MM.1S (cell line): ENCODE results near the gene CASP10.
A peak's percentile ranks its signal among the peaks of the same experiment; 100 is the strongest.
"Not testable (repeated sequence)": the region's sequence is repeated elsewhere in the genome, so short reads cannot be mapped to it uniquely, and the experiment has no call there.

Experiments used
- DNase-seq: peaks from one replicate; pipeline ENCODE4 v3.0.0-alpha.2; 2015
- H2AFZ ChIP-seq: fragments of 300-600 bp; sonication (generic); 2 replicates; pipeline ENCODE4 v1.6.0; 2016; ENCODE audit warnings: antibody characterized with exemption, low read length
- H3F3A ChIP-seq: fragments of 300-600 bp; sonication (generic); 2 replicates; pipeline ENCODE4 v1.6.1; 2016; ENCODE audit warnings: mild to moderate bottlenecking, antibody characterized with exemption, low read length, moderate library complexity, mixed read lengths; ENCODE audit not compliant: insufficient read depth
- H3K27ac ChIP-seq: fragments of 300-600 bp; sonication (generic); 2 replicates; pipeline ENCODE4 v1.5.1; 2016; ENCODE audit warnings: mild to moderate bottlenecking, low read length
- H3K27me3 ChIP-seq: fragments of 300-600 bp; sonication (generic); replicated peaks from 2 replicates; pipeline ENCODE4 v1.6.0; 2016; ENCODE audit warnings: low read length; ENCODE audit not compliant: insufficient read depth
- H3K36me3 ChIP-seq: fragments of 300-600 bp; sonication (generic); replicated peaks from 2 replicates; pipeline ENCODE4 v1.6.1; 2016; ENCODE audit warnings: mild to moderate bottlenecking, low read length, mixed read lengths; ENCODE audit not compliant: insufficient read depth
- H3K4me1 ChIP-seq: fragments of 300-600 bp; sonication (generic); 2 replicates; pipeline ENCODE4 v1.6.1; 2016; ENCODE audit warnings: low read length, mixed read lengths
- H3K4me2 ChIP-seq: fragments of 300-600 bp; sonication (generic); 2 replicates; pipeline ENCODE4 v1.6.0; 2016; ENCODE audit warnings: low read depth, low read length
- H3K4me3 ChIP-seq: fragments of 300-600 bp; sonication (generic); 2 replicates; pipeline ENCODE4 v1.5.1; 2016; ENCODE audit warnings: low read length, mixed read lengths
- H3K79me2 ChIP-seq: fragments of 300-600 bp; sonication (generic); 2 replicates; pipeline ENCODE4 v1.6.1; 2016; ENCODE audit warnings: mixed run types, low read length, mixed read lengths
- H3K9ac ChIP-seq: fragments of 300-600 bp; sonication (generic); 2 replicates; pipeline ENCODE4 v1.6.1; 2016; ENCODE audit warnings: low read length, mixed read lengths
- H3K9me2 ChIP-seq: fragments of 300-600 bp; sonication (generic); replicated peaks from 2 replicates; pipeline ENCODE4 v1.6.1; 2016; ENCODE audit warnings: mild to moderate bottlenecking, low read length, mixed read lengths; ENCODE audit not compliant: insufficient read depth
- H3K9me3 ChIP-seq: fragments of 300-600 bp; sonication (generic); replicated peaks from 2 replicates; pipeline ENCODE4 v1.6.1; 2016; ENCODE audit warnings: mild to moderate bottlenecking, low read length, mixed read lengths; ENCODE audit not compliant: insufficient read depth
- H4K20me1 ChIP-seq: fragments of 300-600 bp; sonication (generic); 2 replicates; pipeline ENCODE4 v1.6.1; 2016; ENCODE audit warnings: mild to moderate bottlenecking, low read length, moderate library complexity, mixed read lengths; ENCODE audit not compliant: insufficient read depth
- CTCF ChIP-seq: fragments of 300-600 bp; sonication (generic); IDR thresholded peaks from 2 replicates; pipeline ENCODE4 v1.5.1; 2016; ENCODE audit warnings: antibody characterized with exemption, low read length, mixed read lengths
- EZH2 ChIP-seq: fragments of 300-600 bp; sonication (generic); optimal IDR thresholded peaks from 2 replicates; pipeline ENCODE3; 2017; ENCODE audit warnings: low read depth, mild to moderate bottlenecking, antibody characterized with exemption, low read length, mixed read lengths
- EZH2phosphoT487 ChIP-seq: fragments of 300-600 bp; sonication (generic); IDR thresholded peaks from 2 replicates; pipeline ENCODE4 v1.6.1; 2018; ENCODE audit warnings: antibody characterized with exemption, low read length

CASP10 gene

DNA sequence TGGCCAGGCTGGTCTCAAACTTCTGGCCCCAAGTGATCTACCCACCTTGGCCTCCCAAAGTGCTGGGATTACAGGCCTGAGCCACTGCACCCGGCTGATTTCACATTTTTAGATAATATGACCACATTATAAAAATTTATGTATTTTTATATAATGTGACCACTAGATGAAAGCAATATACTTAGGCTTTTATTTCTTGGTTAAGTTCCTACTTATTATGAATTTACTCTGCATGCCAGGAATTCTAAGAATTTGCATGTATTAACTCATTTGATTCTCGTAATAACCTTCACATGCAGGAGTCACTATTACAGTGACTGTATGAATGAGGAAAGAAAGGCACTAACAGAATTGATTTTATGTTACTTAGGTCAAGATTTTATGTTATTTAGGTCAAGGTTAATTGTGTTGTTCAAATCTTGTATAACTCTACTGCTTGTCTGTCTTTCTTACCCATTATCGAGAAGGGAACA lies 51.8 kb downstream of the CASP10 start:
- TF ChIP-seq EZH2phosphoT487: no peak
- no peak for TF ChIP-seq EZH2
- no peak for TF ChIP-seq CTCF
- H3K4me2 ChIP-seq: peak overlapping the region; percentile 81
- no peaks in the 10 kb centered on the region for H3K27me3 ChIP-seq
- DNase-seq: no peak
- H3F3A ChIP-seq: peaks cover 21% of the 10 kb centered on the region
- peak overlapping the region; percentile 97 for H3K9ac ChIP-seq
- peaks cover 69% of the 10 kb centered on the region for H3K79me2 ChIP-seq
- H3K4me3 ChIP-seq: peak overlapping the region; percentile 89
- H3K9me3 ChIP-seq: no peaks in the 10 kb centered on the region
- peaks cover 28% of the 10 kb centered on the region for H3K4me1 ChIP-seq
- H4K20me1 ChIP-seq: no peaks in the 10 kb centered on the region
- no peak overlapping the region for H2AFZ ChIP-seq
- peaks cover 10% of the 10 kb centered on the region for H3K36me3 ChIP-seq
- H3K27ac ChIP-seq: peak overlapping the region; percentile 94; the same call in 1 of the 2 replicates
- H3K9me2 ChIP-seq: no peaks in the 10 kb centered on the region

DNA sequence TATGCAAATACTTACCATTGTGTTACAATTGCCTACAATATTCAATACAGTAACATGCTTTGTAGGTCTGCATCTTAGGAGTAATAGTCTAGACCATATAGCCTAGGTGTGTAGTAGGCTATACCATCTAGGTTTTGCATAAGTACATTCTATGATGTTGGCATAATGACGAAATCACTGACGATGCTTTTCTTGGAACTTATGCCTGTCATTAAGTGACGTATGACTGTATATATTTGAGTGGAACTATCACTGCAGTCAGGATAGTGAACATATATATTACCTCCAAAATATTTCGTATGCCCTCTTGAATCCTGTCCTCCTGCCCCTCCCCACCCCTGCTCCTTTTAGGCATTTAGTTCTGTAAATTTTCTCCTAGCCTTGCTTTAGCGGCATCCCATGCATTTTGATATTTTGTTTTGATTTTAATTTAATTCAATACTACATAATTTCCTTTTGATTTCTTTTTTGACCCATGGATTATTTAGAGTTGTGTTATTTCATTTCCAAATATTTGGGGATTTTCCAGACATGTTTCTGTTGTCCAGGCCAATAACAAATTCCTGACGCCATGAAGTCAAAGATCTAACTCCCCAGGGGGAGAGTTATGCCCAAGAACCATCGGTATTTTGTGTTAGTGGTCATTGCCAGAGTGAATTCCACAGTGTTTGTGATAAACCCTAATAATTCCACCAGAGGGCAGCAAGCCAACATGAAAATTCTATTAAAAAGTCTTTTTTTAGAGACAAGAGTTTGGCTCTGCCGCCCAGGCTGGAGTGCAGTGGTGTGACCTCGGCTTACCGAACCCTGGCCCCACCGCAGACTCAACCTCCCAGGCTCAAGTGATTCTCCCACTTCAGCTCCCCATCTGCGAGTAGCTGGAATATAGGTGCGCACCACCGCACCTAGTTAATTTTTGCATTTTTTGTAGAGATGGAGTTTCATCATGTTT lies 53.2 kb downstream of the CASP10 start:
- no peaks in the 10 kb centered on the region for H4K20me1 ChIP-seq
- H3K9ac ChIP-seq: peak overlapping the region; percentile 97
- DNase-seq: peak; percentile 80
- H3K79me2 ChIP-seq: peaks cover 82% of the 10 kb centered on the region
- peak overlapping the region; percentile 94; the same call in 1 of the 2 replicates for H3K27ac ChIP-seq
- H3K36me3 ChIP-seq: peaks cover 19% of the 10 kb centered on the region
- no peak overlapping the region for H2AFZ ChIP-seq
- no peaks in the 10 kb centered on the region for H3K9me3 ChIP-seq
- TF ChIP-seq EZH2phosphoT487 (no peak), CTCF (peak; percentile 67), EZH2 (no peak)
- peak overlapping the region; percentile 89 for H3K4me3 ChIP-seq
- H3K4me1 ChIP-seq: peaks cover 28% of the 10 kb centered on the region
- H3F3A ChIP-seq: peaks cover 21% of the 10 kb centered on the region
- H3K27me3 ChIP-seq: no peaks in the 10 kb centered on the region
- H3K4me2 ChIP-seq: peak overlapping the region; percentile 81
- H3K9me2 ChIP-seq: no peaks in the 10 kb centered on the region

DNA sequence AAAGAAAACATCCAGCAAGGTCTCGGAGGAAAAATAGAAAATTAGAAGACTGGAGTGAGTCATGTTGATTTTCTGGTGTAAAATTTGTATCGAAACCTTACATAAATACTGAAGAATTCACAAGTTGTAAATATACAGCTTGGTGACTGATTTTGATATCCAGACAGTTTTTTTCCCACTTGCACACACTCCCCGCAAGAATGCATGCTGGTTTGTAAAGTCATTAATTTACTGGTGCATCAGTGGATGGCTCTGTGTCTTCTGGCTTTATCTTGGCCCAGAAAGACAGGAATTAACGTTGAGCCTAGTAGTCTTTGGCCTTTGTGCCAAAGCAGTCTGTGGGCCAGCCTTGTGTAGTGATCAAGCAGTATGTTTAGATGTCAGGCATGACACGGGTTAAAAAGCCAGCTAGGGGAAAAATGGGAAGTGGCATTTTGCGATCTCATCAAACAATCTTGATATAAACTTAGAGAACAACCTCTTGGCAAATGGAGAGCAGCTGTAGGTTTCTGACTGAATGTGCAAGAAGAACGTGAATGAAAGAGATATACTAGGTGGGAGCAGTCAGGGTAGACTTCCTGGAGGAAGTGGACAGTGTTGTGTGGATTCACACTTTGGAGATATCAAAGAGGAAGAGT lies 54.7 kb downstream of the CASP10 start:
- no peaks in the 10 kb centered on the region for H4K20me1 ChIP-seq
- H2AFZ ChIP-seq: no peak overlapping the region

GRCh38 chr2:201239167-201239935 lies 56.4 kb downstream of the CASP10 start:
- H3K36me3 ChIP-seq: peaks cover 25% of the 10 kb centered on the region
- not testable (repeated sequence) for H3K9ac ChIP-seq, H3K27me3 ChIP-seq, H3K4me2 ChIP-seq, H3K9me2 ChIP-seq, DNase-seq, H3K9me3 ChIP-seq, H4K20me1 ChIP-seq, H3F3A ChIP-seq, H3K27ac ChIP-seq, H3K4me3 ChIP-seq, H2AFZ ChIP-seq
- H3K79me2 ChIP-seq: peaks cover 84% of the 10 kb centered on the region
- peaks cover 23% of the 10 kb centered on the region for H3K4me1 ChIP-seq

More for the DNA sequence above, 54.7 kb downstream of the CASP10 start:
- peaks cover 25% of the 10 kb centered on the region for H3K36me3 ChIP-seq
- H3K27me3 ChIP-seq: no peaks in the 10 kb centered on the region
- no peaks in the 10 kb centered on the region for H3K9me2 ChIP-seq
- no peaks in the 10 kb centered on the region for H3K9me3 ChIP-seq
- H3F3A ChIP-seq: peaks cover 18% of the 10 kb centered on the region
- peaks cover 26% of the 10 kb centered on the region for H3K4me1 ChIP-seq
- H3K4me2 ChIP-seq: no peak overlapping the region
- H3K27ac ChIP-seq: no peak overlapping the region
- no peak overlapping the region for H3K9ac ChIP-seq
- no peak for TF ChIP-seq EZH2
- TF ChIP-seq EZH2phosphoT487: no peak
- no peak for TF ChIP-seq CTCF
- H3K79me2 ChIP-seq: peaks cover 85% of the 10 kb centered on the region
- no peak for DNase-seq
- H3K4me3 ChIP-seq: no peak overlapping the region
